Measurements from ENCODE around the gene RUNDC3A.

RUNDC3A gene

GRCh38 chr17:44351464-44351863 is 43.1 kb downstream of the RUNDC3A start:
- no peak for DNase-seq (ENCODE audit: low read depth)
- in situ Hi-C loops (cut with HindIII; ENCODE audit: low sequenced_read_pairs) = loop anchor here (25.0 kb wide), 1 partner anchor 286 kb away; no protein-coding TSS in a partner anchor
- H3K4me3 ChIP-seq (ENCODE audit: low read depth, low read length) = no peak overlapping the region
- no peak for TF ChIP-seq CTCF (IDR thresholded peaks at IDR 0.05; ENCODE audit: low read depth, low read length, missing control alignments)

- in situ Hi-C loops (cut with HindIII; ENCODE audit: low sequenced_read_pairs) = loop anchor here (25.0 kb wide), 1 partner anchor 285 kb away; no protein-coding TSS in a partner anchor
- no peak for DNase-seq (ENCODE audit: low read depth)
- no peak overlapping the region for H3K4me3 ChIP-seq (ENCODE audit: low read depth, low read length)
- no peak for TF ChIP-seq CTCF (IDR thresholded peaks at IDR 0.05; ENCODE audit: low read depth, low read length, missing control alignments)
Measured at GRCh38 chr17:44351961-44352827, 43.8 kb downstream of the RUNDC3A start.

- TF ChIP-seq CTCF (IDR thresholded peaks at IDR 0.05; ENCODE audit: low read depth, low read length, missing control alignments) = no peak
- in situ Hi-C loops (cut with HindIII; ENCODE audit: low sequenced_read_pairs) = loop anchor here (25.0 kb wide), 1 partner anchor 284 kb away; no protein-coding TSS in a partner anchor
- no peak overlapping the region for H3K4me3 ChIP-seq (ENCODE audit: low read depth, low read length)
- no peak for DNase-seq (ENCODE audit: low read depth)
Measured at GRCh38 chr17:44352828-44353671, 44.6 kb downstream of the RUNDC3A start.

GRCh38 chr17:44353672-44354331 is 45.4 kb downstream of the RUNDC3A start:
- no peak for DNase-seq (ENCODE audit: low read depth)
- no peak for TF ChIP-seq CTCF (IDR thresholded peaks at IDR 0.05; ENCODE audit: low read depth, low read length, missing control alignments)
- in situ Hi-C loops (cut with HindIII; ENCODE audit: low sequenced_read_pairs) = loop anchor here (25.0 kb wide), 1 partner anchor 283 kb away; no protein-coding TSS in a partner anchor
- H3K4me3 ChIP-seq (ENCODE audit: low read depth, low read length) = no peak overlapping the region

GRCh38 chr17:44354582-44355561 is 46.5 kb downstream of the RUNDC3A start:
- TF ChIP-seq CTCF (IDR thresholded peaks at IDR 0.05; ENCODE audit: low read depth, low read length, missing control alignments) = peak; percentile 19
- H3K4me3 ChIP-seq (ENCODE audit: low read depth, low read length) = no peak overlapping the region
- in situ Hi-C loops (cut with HindIII; ENCODE audit: low sequenced_read_pairs) = loop anchor here (25.0 kb wide), 1 partner anchor 282 kb away; no protein-coding TSS in a partner anchor
- DNase-seq (ENCODE audit: low read depth) = no peak

Measured in astrocyte of the cerebellum (primary cell).